GM18520 (cell line): Measurements from ENCODE around the gene SLC38A3.
A peak's percentile ranks its signal among the peaks of the same experiment; 100 is the strongest.
"Not testable (repeated sequence)": the region's sequence is repeated elsewhere in the genome, so short reads cannot be mapped to it uniquely, and the experiment has no call there.

Source experiments
- ATAC-seq: cut with Tn5 transposase; IDR thresholded peaks from one replicate; pipeline ENCODE4 v1.9.1; 2021; ENCODE audit not compliant: unreplicated experiment

Gene SLC38A3

DNA sequence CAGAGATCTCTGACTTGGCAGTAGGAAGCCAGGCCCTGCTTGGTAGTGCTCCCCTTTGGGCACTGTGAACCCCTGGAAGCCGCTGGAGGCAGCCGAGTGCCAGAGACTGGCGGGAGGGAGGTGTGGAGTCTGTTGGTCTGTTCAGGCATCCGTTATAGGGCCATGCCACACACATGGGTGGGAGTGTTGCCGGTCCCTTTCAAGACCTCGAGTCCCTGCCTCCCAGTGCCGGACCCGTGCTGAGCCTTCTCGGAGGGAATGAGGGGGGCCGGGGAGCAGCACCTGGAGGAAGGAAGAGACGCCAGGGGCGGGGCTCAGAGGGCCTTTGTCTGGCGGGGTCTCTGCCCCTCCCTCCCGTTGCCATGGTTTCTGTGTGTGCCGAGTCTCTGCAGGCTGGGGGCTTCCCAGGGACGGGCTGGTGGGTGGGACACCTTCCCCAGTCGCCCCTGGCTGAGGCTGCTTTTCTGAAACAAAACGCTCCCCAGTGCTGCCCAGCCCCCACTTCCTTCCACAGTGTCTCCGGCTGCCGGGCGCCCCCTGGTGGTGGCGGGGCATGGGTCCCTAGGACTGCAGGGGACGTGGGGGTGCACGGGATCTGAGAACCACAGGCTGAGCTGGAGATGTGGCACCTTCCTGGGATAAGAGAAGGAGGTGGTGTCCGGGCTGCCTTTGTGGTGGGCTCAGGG lies 40.9 kb downstream of the SLC38A3 start:
- ATAC-seq: peak; percentile 42

DNA sequence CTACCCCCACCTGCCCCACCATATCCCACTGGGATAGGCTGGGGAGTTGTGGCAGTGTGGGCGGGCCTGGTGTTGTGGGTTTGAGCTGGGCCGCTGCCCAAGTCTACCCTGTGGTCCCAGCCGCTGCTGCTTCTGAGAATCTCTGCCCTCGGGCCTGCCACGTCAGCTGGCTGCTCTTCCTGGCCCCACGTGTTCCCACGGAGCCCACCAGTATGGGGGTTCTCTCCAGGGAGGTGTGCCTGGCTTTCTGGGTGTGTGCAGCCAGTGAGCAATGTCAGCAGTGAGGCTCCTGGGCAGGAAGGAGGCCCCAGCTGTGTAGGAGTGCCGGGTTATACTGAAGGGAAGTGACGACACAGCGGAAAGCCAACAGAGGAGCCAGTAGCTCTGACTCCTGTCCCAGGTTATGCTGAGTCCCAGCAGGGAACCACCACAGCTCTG lies 41.5 kb downstream of the SLC38A3 start:
- peak; percentile 16 for ATAC-seq

GRCh38 chr3:50248387-50248786 lies 43.3 kb downstream of the SLC38A3 start:
- no peak for ATAC-seq

GRCh38 chr3:50249457-50249856 lies 44.4 kb downstream of the SLC38A3 start:
- ATAC-seq: no peak

GRCh38 chr3:50250514-50250913 lies 45.4 kb downstream of the SLC38A3 start:
- no peak for ATAC-seq

DNA sequence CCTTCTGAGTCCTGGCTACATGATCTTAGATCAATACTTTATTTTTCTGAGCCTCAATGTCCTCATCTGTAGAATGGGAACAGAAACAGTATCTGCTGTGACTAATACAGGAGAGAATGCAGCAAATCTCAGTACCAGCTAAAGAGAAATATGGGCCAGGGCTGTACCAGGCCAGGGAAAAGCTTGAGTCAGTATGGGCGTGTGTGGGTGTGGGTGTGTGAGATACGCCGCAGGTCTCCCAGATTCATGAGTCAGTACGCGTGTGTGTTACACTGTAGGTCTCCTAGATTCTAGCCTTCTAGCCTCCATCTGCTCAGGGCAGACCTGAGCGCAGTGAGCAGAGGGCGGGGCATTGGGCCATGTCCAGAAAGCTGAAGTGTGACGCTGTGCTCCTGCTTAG lies 46.1 kb downstream of the SLC38A3 start:
- ATAC-seq: no peak

GRCh38 chr3:50254577-50255250 lies 49.6 kb downstream of the SLC38A3 start:
- ATAC-seq: no peak

DNA sequence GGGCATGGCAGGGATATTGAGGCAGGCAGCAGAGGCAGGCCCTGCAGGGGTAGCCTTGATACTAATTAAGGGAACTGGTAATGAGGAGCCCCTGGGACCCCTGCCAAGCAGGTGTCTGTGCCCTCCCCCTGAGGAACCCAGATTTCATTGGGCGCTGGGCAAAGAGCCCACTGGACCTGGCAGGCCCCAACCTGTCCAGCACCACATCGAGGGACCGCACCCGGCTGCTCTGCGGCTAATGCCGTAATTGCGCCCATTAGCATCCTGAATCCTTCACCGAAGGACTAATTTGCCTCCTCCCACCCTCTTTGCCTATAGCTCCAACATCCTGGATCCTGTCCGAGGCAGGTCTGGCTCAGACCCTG lies 50.2 kb downstream of the SLC38A3 start:
- ATAC-seq: no peak

DNA sequence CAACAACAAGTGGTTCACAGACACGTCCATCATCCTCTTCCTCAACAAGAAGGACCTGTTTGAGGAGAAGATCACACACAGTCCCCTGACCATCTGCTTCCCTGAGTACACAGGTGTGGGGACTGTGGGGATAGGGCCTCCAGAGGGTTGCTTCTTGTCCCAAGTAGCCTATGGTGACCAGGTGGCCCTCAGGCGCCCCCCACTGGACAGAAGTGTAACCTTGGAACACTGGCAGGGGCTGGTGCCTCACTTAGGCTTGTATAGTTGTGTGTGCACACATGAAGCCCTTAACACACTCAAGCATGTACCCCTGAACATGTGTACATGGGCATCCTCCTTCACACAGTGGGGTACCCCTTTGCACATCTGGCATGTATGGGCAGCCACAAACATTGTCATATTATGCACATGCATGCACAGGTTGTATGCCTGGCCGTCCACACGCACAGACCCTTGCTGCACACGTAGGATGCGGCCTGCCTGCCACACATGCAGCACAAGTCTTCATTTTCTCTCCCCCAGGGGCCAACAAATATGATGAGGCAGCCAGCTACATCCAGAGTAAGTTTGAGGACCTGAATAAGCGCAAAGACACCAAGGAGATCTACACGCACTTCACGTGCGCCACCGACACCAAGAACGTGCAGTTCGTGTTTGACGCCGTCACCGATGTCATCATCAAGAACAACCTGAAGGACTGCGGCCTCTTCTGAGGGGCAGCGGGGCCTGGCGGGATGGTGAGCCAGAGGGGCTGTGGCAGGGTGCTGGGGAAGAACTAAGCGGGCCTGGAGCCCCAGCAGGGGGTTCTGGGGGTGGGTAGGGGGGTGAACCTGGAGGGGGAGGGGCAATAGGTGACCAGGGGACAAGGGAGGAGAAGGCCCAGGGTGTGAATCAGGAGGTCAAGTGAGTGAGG lies 52.2 kb downstream of the SLC38A3 start:
- ATAC-seq: no peak

GRCh38 chr3:50258029-50258680 lies 53.1 kb downstream of the SLC38A3 start:
- ATAC-seq: no peak

- ATAC-seq: no peak
Observed at GRCh38 chr3:50258979-50259378, 53.9 kb downstream of the SLC38A3 start.

GRCh38 chr3:50259432-50260026 lies 54.5 kb downstream of the SLC38A3 start:
- no peak for ATAC-seq

DNA sequence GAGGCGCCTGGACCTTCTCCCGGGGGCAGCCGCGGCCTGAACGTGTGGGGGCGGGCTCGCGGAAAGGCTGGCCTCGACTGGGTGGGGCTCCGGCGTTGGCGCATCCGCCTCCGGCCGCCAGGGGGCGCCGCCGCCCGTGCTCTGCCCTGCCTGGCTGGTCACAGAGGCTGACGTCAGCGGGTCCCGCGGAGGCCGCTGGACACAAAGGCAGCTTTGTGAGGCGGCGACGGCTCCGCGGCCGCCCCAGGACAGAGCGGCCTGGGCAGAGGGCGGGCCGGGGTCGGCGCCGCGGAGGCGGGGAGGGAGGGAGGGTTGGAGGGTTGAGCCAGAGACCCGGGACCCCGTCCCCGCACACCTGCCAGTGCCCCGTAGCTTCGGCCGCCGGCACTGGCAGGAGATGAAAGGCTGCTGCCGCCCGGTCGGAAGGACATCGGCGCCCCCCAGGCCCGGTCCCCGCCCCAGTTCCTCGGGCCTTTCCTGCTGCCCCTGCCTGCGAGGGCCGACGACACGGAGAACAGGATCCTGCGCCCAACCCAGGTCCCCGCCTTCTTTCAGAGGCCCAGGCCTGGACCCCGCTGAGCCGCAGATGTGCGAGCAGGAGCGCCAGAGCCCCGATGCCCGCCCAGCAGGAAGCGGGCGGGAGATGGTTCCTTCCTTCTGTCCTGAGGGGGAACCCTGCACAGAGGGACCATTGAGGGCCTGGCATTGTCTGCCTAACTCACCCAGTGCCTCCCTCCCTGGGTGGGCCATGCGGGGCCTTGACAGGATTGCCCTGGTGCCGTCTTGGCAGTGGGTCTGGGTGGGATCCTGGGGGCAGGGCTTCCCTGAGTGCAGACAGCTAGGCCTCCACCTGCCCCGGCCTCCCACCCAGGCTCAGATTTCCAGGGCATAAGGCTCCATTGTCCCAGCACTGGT lies 55.2 kb downstream of the SLC38A3 start:
- peak; percentile 82 for ATAC-seq

- no peak for ATAC-seq
Observed at GRCh38 chr3:50260942-50261441, 55.9 kb downstream of the SLC38A3 start.

DNA sequence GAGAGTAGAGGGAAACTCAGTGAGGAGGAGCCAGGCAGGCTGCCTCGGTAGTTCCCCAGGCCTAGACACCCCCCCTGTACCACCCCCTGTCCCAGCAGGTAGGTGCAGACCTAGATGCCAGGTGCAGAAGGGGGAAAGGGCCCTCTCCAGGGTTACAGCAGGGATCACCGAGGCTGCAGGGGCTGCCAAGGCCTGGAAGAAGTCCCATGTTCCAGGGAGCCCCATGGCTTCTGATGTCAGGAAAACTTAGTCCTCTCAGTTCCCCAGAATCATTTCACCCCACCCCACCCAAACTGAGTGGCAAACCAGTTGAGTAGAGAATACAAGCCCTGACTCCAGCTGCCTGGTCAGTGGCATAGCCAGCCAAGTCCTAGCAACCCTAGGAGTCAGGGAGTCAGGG lies 56.4 kb downstream of the SLC38A3 start:
- no peak for ATAC-seq

DNA sequence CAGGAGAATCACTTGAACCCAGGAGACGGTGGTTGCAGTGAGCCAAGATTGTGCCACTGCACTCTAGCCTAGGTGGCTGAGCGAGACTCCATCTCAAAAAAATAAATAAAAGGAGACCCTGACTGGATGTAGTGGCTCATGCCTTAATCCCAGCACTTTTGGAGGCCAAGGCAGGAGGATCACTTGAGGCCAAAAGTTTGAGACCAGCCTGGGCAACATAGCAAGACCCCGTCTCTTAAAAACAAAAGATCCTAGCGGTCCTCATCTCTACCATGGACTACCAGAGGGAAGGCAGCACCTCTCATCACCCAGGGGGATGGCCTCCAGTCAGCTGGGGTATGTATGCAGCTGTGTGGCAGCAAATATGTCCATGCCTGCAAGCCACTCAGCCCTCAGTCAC lies 57.1 kb downstream of the SLC38A3 start:
- not testable (repeated sequence) for ATAC-seq

GRCh38 chr3:50262778-50263177 lies 57.7 kb downstream of the SLC38A3 start:
- no peak for ATAC-seq

DNA sequence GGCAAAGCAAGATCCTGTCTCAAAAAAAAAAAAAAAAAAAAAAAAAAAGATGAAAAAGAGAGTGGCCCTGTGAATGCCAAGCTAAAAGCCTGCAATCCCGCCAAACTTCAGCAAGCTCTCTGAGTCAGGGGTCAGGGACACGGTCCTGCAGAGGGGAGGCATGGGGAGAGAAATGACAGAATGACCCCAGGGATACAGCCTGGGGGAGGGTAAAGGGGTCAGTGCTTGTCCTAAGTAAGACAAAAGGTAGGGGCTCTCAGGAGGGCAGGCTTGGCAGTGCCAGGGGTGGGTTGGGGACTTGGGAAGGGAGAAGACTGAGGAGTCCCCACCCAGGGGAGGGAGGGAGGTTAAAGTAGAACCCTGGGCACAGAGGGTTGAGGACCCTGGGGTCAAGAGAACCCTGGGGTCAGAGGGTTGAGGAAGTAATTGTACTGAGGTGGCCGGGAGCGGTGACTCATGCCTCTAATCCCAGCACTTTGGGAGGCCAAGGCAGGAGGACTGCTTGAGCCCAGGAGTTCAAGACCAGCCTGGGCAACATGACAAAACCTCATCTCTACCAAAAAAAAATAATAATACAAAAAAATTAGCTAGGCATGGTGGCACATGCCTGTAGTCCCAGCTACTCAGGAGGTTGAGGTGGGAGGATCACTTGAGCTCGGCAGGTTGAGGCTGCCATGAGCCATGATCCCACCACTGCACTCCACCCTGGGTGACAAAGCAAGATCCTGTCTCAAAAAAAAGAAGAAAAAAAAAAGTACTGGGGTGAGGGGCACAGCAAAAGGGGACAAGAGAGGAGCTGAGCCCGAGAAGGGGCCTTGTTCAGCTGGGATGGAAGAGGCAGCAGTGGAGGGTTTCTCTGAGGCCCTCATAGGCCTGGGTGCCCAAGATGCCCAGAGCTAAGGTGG lies 58.7 kb downstream of the SLC38A3 start:
- ATAC-seq: no peak
